ENCODE results near the gene TSPOAP1.

TSPOAP1 gene, protein sequence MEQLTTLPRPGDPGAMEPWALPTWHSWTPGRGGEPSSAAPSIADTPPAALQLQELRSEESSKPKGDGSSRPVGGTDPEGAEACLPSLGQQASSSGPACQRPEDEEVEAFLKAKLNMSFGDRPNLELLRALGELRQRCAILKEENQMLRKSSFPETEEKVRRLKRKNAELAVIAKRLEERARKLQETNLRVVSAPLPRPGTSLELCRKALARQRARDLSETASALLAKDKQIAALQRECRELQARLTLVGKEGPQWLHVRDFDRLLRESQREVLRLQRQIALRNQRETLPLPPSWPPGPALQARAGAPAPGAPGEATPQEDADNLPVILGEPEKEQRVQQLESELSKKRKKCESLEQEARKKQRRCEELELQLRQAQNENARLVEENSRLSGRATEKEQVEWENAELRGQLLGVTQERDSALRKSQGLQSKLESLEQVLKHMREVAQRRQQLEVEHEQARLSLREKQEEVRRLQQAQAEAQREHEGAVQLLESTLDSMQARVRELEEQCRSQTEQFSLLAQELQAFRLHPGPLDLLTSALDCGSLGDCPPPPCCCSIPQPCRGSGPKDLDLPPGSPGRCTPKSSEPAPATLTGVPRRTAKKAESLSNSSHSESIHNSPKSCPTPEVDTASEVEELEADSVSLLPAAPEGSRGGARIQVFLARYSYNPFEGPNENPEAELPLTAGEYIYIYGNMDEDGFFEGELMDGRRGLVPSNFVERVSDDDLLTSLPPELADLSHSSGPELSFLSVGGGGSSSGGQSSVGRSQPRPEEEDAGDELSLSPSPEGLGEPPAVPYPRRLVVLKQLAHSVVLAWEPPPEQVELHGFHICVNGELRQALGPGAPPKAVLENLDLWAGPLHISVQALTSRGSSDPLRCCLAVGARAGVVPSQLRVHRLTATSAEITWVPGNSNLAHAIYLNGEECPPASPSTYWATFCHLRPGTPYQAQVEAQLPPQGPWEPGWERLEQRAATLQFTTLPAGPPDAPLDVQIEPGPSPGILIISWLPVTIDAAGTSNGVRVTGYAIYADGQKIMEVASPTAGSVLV (N-terminal part only)

DNA sequence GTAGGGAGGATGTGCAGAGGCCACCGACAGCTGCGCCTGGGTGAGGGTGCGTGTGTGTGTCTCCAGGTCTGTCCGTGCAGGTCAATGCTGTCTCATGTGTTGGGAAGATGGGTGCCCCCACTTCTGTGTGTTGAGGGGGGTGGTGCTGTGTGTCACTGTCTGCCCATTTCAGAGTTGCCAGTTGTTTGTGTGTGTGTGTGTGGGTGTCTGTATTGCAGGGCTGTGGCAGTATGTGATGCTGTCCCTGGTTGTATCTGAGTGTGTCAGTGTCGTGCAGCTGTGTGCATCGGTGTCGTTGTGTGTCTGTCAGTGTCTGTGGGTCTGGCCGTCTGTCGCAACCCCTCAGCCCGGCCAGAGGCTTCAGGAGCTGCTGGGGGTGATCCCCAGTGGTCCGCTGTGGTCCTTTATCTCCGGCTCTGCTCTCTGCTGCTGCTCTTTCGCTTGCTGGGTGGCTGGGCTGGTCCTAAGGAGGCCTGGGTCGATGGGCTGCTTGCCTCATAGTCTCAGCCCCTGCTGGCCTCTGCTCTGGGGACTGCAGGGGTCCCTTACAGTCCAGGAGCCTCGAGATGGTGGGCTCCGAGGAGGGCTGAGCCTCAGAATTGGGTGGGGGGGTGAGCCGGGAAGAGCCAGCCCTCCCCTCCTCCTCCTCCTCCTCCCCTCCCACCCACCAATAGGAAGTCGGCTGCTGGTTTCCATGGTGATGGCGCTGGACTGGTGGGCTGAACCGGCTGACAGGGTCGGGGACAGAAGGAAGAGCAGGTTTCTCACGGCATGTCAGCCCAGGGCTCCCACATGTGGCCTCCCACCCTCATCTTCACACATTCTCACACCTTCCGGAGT is at the start of gene TSPOAP1:
TSPOAP1 (minus strand) TSS at position 601 of the 840 bp plus-strand sequence. CDS start 875 bp downstream, outside the sequence.
- no peak for TF ChIP-seq JUND (IDR thresholded peaks at IDR 0.05; ENCODE audit: low read depth)
- in situ Hi-C loops (cut with HindIII; ENCODE audit: low pct_unique_long_range_greater_than_20kb, low sequenced_read_pairs): no loop called here
- DNase-seq (ENCODE audit: low read depth in 1 of 2, low spot score in 1 of 2): no peak

DNA sequence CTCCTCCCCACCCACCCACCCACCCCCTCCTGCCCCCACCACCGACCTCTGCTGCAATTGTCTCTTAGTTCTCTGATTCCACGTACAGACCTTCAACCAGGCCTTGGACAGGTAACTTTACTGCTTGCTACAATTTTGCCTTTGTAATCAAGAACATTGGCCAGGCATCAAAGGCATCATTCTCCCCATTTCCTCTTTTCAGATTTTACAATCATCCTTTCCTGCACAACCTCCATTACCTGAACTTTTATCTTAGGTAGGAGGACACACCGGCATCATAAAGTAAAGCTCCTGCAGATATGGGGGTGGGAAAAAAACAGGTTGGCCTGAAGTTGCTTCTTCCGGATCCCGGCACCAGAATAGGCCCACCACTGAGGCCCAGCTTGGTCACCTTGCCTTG is 49.1 kb upstream of the TSPOAP1 start:
- no peak for TF ChIP-seq JUND (IDR thresholded peaks at IDR 0.05; ENCODE audit: low read depth)
- no peak for DNase-seq (ENCODE audit: low read depth in 1 of 2, low spot score in 1 of 2)
- in situ Hi-C loops (cut with HindIII; ENCODE audit: low pct_unique_long_range_greater_than_20kb, low sequenced_read_pairs): no loop called here

DNA sequence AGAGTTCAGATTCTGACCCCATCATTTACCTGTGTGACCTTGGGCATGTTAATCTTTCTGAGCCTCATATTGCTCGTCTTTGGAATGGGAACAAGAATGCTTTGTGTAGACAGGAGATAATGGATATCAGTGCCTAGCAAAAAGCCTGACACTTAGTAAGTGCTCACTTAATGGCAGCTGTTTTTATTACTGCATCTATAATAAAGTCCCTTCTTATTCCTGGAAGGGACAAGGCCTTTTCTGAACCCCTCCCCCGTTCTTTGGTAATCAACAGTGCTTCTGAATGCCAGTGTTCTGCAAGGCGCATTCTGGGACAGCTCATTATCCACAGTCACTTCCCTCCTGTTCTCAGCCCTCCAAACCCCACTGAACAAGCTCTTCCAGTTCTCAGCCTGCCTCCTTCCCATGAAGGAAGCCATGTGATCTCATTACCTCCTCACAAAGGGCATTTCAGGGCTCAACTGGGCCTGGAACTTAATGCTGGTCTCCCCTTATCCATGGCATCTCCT is 48.6 kb upstream of the TSPOAP1 start:
- TF ChIP-seq JUND (IDR thresholded peaks at IDR 0.05; ENCODE audit: low read depth): no peak
- in situ Hi-C loops (cut with HindIII; ENCODE audit: low pct_unique_long_range_greater_than_20kb, low sequenced_read_pairs): no loop called here
- DNase-seq (ENCODE audit: low read depth in 1 of 2, low spot score in 1 of 2): peak in 1 of 2 experiments; percentile 92

DNA sequence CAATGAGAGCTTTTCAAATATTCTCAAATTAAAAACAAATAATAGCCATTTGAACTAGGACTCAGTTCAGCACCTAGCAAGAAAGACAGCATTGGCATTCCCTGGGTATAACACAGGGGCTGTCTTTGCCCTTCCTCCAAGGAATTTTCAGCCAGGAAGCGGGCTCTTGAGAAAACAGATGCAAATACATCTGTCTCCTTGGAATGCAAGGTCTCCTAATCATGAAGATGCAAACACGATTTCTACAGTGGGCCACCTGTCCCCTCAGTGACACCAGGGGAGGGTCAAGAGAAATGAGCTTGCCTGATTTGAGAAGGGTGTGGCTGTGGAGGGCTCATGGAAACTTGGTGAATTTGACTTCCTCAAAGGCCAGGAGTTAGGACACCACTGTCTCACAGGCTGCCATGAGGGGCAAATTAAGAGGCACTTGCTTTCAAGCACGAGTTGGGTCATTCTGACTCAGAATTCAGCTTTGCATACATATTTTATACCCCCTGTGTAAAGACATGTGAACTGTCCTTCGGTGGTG is 47.9 kb upstream of the TSPOAP1 start:
- in situ Hi-C loops (cut with HindIII; ENCODE audit: low pct_unique_long_range_greater_than_20kb, low sequenced_read_pairs): no loop called here
- no peak for TF ChIP-seq JUND (IDR thresholded peaks at IDR 0.05; ENCODE audit: low read depth)
- no peak for DNase-seq (ENCODE audit: low read depth in 1 of 2, low spot score in 1 of 2)

DNA sequence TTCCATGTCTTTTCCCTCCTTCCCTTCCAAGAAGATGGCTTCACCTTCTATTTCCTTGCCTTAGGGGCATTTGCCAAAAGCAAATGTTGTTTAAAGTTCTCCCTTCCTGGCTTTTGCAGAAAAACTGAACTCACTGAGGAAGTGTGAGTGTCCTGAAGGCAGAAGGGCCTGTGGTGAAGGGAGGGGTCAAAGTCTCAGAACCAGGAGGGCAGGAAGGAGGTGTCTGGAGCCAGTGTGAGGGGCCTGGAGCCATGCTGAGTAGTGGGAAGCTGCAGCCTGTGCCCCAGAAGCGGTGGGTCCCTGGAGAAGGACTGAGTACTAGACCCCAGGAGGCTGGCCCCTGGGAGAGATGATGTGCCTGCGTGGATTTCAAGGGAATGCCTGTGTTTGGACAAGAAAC is 47.2 kb upstream of the TSPOAP1 start:
- TF ChIP-seq JUND (IDR thresholded peaks at IDR 0.05; ENCODE audit: low read depth): no peak
- no peak for DNase-seq (ENCODE audit: low read depth in 1 of 2, low spot score in 1 of 2)
- in situ Hi-C loops (cut with HindIII; ENCODE audit: low pct_unique_long_range_greater_than_20kb, low sequenced_read_pairs): no loop called here

DNA sequence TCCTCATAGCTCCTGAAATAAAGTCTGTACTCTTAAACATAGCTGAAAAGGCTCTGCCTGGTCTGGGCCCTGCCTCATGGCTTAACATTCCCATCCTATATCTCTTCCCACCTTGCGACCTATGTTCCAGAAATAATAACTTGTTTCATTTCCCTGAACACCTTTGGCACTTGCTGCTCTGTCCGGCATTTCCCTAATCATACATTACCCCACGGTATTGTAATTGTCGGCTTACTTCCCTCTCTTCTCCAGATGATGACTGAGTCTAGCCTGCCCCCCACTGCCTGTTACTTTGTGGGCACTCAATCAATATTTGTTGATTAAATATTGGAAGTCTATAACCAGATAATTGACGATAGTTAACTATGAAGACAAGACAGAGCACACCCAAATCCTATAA is 46.7 kb upstream of the TSPOAP1 start:
- in situ Hi-C loops (cut with HindIII; ENCODE audit: low pct_unique_long_range_greater_than_20kb, low sequenced_read_pairs): no loop called here
- no peak for DNase-seq (ENCODE audit: low read depth in 1 of 2, low spot score in 1 of 2)
- TF ChIP-seq JUND (IDR thresholded peaks at IDR 0.05; ENCODE audit: low read depth): no peak

DNA sequence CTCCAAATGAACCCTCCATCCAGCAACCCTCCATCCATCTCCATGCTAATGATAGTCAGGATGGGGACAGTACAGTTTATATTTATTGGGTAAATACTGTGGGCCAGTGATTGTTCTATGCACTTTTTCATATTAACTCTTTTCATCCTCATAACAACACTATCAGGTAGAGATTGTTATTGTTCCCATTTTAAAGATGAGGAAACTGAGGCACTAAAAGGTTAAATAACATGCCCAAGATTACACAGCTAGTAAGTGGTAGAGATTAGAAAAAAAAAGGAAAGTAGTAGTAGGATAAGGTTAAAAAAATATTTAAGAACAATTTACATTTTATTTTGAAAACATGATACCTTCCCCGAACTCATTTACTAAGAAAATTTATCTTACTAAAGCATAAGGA is 45.3 kb upstream of the TSPOAP1 start:
- DNase-seq (ENCODE audit: low read depth in 1 of 2, low spot score in 1 of 2): no peak
- no peak for TF ChIP-seq JUND (IDR thresholded peaks at IDR 0.05; ENCODE audit: low read depth)
- in situ Hi-C loops (cut with HindIII; ENCODE audit: low pct_unique_long_range_greater_than_20kb, low sequenced_read_pairs): no loop called here

DNA sequence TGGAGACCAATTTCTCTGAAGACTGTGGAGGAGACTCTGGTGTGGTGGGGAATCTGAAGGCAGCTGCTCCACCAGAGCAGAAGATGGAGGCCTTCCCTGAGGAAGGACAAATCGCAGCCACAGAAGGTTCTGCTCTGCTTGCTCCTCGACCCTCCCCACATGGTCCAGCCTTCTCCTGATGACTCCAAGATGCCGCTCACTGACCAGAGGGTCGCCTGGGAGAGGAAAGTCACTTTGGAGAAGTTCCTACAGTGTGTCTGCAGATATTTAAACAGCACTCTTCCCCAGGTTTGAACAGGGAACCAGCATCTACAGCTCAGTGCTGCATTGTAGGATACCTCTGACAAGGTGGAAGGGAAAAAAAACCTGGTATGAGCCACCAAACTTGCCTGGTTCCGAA is 44.4 kb upstream of the TSPOAP1 start:
- TF ChIP-seq JUND (IDR thresholded peaks at IDR 0.05; ENCODE audit: low read depth): no peak
- no peak for DNase-seq (ENCODE audit: low read depth in 1 of 2, low spot score in 1 of 2)
- in situ Hi-C loops (cut with HindIII; ENCODE audit: low pct_unique_long_range_greater_than_20kb, low sequenced_read_pairs): no loop called here

DNA sequence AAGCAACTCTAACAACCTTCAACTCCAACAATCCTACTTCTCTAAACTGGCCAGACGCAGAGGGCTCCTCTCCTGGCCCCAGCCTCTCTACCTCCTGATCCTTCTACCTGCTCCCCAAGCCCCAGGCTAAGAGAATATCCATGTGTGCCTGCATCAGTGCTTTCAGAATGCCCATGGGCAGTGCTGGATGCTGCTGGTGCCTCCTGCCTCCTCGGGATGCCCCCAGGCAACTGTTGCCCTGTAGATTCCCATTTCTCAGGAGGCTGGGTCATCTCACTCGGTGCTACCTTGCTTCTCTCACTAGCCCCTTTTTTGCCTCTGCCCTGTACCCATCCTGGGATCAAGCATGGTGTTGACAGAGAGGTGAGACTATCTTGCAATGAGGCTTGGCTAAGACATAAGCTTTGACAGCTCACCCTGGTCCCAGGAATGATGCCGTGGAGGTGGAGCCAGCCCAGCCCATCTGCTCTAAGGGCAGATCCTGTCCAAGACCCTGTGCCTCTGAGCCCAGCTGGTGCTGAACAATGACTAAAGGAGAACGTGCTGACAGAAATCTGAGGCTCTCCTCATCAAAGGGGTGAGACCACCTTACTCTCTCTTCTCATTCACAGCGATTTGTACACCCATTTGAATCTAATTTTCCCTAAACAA is 42.8 kb upstream of the TSPOAP1 start:
- DNase-seq (ENCODE audit: low read depth in 1 of 2, low spot score in 1 of 2): no peak
- in situ Hi-C loops (cut with HindIII; ENCODE audit: low pct_unique_long_range_greater_than_20kb, low sequenced_read_pairs): no loop called here
- no peak for TF ChIP-seq JUND (IDR thresholded peaks at IDR 0.05; ENCODE audit: low read depth)

DNA sequence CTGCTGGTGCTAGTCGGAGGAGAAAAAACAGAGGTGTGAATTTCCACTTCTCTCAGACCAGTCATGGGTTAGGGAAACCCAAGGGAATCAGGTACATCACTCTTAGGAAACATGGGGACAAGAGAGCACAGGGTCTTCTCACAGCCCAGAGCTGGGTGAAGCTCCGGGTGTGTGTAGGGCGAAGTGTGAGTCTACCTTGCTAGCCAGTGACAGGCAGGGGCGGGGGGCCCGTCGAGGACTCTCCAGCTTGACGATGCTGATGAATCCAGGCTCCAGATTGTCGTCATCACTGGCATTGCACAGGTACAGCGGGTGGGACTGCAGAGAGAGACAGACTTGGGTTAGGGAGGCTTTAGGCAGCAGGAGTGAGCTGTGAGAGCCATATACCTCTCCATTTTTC is 42.1 kb upstream of the TSPOAP1 start:
- no peak for TF ChIP-seq JUND (IDR thresholded peaks at IDR 0.05; ENCODE audit: low read depth)
- in situ Hi-C loops (cut with HindIII; ENCODE audit: low pct_unique_long_range_greater_than_20kb, low sequenced_read_pairs): no loop called here
- no peak for DNase-seq (ENCODE audit: low read depth in 1 of 2, low spot score in 1 of 2)

DNA sequence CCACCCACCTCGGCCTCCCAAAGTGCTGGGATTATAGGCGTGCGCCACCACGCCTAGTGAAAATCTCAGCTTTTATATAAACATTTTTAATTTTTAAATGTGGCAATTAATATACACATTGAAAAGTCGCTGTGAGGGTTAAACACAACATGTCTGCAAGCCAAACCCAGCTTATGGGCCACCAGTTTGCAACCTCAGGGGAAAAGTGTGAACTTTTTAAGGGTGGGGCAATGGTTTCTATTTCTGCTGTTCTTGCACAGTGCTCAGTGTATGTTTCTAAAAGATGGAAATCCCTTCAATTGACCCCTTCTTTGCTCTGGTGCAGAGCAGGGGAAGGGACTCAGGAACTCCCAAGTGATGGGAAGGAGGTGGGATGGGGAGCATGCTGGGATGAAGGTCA is 41.7 kb upstream of the TSPOAP1 start:
- in situ Hi-C loops (cut with HindIII; ENCODE audit: low pct_unique_long_range_greater_than_20kb, low sequenced_read_pairs): no loop called here
- no peak for DNase-seq (ENCODE audit: low read depth in 1 of 2, low spot score in 1 of 2)
- TF ChIP-seq JUND (IDR thresholded peaks at IDR 0.05; ENCODE audit: low read depth): no peak
